ENCODE measurements around the gene QPCT. TPM values are rescaled to one million over a fixed set of nuclear protein-coding genes. Genes with fewer than 3 reads are reported as not detected.

The QPCT gene
- polyA plus RNA-seq, 1 of the 3 experiments (the other 2 are of a cell fraction) = 0.12 TPM

DNA sequence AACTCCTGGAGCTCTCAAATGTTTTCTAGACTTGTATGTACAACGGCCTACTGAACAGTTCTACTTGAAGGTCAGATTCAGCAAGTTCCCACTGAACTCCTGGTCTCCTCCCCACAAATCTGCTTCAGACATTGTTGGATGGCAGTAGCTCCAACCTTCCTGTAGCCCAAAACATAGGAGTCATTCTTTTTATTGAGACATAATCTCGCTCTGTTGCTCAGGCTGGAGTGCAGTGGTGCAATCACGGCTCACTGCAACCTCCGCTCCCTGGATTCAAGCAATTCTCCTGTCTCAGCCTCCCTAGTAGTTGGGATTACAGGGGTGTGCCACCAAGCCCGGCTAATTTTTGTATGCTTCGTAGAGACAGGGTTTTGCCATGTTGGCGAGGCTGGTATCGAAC lies 47.3 kb downstream of the QPCT start:
- no peak for DNase-seq
- H3K9me3 ChIP-seq = no peaks in the 10 kb centered on the region
- H3K9ac ChIP-seq = no peak overlapping the region
- H4K20me1 ChIP-seq (ENCODE audit: insufficient read depth) = no peaks in the 10 kb centered on the region
- no peak overlapping the region for H3K4me3 ChIP-seq (ENCODE audit: low read depth in 2 of 2, low read length in 1 of 2)
- H3K4me1 ChIP-seq (ENCODE audit: control insufficient read depth in 1 of 2, insufficient read depth in 2 of 2, low read depth in 1 of 2, low read length in 1 of 2) = peaks cover 11 to 32% of the 10 kb centered on the region in 2 experiments
- H3F3A ChIP-seq (replicated peaks; ENCODE audit: insufficient read depth) = peaks cover 17% of the 10 kb centered on the region
- CTCF ChIA-PET = interaction anchor here (0.9 to 3.3 kb wide), 6 partner anchors 13 to 499 kb away, joined by 3 to 25 read pairs (median 5); no protein-coding TSS in a partner anchor
- no peak overlapping the region for H2AFZ ChIP-seq (ENCODE audit: low read depth)
- H3K36me3 ChIP-seq (replicated peaks in 1 of 2; ENCODE audit: control insufficient read depth in 1 of 2, insufficient read depth in 2 of 2, low read length in 1 of 2) = no peaks in the 10 kb centered on the region
- 98% methylated on average over 8 of the region's 8 CpGs for WGBS (ENCODE audit: low lambda C conversion rate)
- no peak overlapping the region for H3K4me2 ChIP-seq
- no peaks in the 10 kb centered on the region for H3K79me2 ChIP-seq (ENCODE audit: insufficient read depth)
- POLR2A ChIA-PET = no interaction called here
- no peak overlapping the region for H3K27ac ChIP-seq (ENCODE audit: low read depth in 2 of 2, low read length in 1 of 2)
- no peak for TF ChIP-seq EP300 (IDR thresholded peaks at IDR 0.05; ENCODE audit: borderline replicate concordance in 1 of 2, low read depth in 1 of 2, low read length in 1 of 2)
- TF ChIP-seq GATA2 (CRISPR knock-in tag; IDR thresholded peaks at IDR 0.05) = no peak
- TF ChIP-seq JUND (IDR thresholded peaks at IDR 0.05) = no peak
- TF ChIP-seq, protein P1, sequence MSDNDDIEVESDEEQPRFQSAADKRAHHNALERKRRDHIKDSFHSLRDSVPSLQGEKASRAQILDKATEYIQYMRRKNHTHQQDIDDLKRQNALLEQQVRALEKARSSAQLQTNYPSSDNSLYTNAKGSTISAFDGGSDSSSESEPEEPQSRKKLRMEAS (IDR thresholded peaks at IDR 0.05; ENCODE audit: low read depth) = no peak
- no peaks in the 10 kb centered on the region for H3K9me2 ChIP-seq
- H3K27me3 ChIP-seq (ENCODE audit: insufficient read depth) = no peaks in the 10 kb centered on the region

DNA sequence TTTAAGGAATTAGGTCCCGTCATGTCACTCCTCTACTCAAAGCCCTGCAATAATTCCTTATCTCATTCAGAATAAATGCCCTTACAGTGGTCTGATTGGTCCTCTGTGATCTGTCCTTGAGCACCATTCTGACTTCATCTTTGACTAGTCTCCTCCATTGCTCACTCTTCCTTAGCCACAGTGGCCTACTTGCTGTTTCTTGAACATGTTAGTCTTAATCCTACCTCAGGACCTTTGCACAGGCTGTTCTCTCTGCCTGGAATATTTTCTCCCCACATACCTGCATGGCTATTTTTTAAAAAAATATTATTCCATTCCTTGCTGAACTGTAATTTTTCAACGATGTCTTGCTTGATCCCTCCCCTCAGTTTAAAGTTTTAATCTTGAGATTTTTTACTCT lies 48.0 kb downstream of the QPCT start:
- no peak for TF ChIP-seq SIN3A (IDR thresholded peaks at IDR 0.05; ENCODE audit: borderline replicate concordance, low read depth, low read length)
- no peak for TF ChIP-seq CHD2 (IDR thresholded peaks at IDR 0.05; ENCODE audit: low read length, partially characterized antibody)
- no peak for TF ChIP-seq RXRA (IDR thresholded peaks at IDR 0.05; ENCODE audit: borderline replicate concordance, low read depth)
- TF ChIP-seq, protein P2, sequence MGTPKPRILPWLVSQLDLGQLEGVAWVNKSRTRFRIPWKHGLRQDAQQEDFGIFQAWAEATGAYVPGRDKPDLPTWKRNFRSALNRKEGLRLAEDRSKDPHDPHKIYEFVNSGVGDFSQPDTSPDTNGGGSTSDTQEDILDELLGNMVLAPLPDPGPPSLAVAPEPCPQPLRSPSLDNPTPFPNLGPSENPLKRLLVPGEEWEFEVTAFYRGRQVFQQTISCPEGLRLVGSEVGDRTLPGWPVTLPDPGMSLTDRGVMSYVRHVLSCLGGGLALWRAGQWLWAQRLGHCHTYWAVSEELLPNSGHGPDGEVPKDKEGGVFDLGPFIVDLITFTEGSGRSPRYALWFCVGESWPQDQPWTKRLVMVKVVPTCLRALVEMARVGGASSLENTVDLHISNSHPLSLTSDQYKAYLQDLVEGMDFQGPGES (IDR thresholded peaks at IDR 0.05; ENCODE audit: low read depth, low read length) = no peak
- TF ChIP-seq, protein P3, sequence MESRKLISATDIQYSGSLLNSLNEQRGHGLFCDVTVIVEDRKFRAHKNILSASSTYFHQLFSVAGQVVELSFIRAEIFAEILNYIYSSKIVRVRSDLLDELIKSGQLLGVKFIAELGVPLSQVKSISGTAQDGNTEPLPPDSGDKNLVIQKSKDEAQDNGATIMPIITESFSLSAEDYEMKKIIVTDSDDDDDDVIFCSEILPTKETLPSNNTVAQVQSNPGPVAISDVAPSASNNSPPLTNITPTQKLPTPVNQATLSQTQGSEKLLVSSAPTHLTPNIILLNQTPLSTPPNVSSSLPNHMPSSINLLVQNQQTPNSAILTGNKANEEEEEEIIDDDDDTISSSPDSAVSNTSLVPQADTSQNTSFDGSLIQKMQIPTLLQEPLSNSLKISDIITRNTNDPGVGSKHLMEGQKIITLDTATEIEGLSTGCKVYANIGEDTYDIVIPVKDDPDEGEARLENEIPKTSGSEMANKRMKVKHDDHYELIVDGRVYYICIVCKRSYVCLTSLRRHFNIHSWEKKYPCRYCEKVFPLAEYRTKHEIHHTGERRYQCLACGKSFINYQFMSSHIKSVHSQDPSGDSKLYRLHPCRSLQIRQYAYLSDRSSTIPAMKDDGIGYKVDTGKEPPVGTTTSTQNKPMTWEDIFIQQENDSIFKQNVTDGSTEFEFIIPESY (IDR thresholded peaks at IDR 0.05; ENCODE audit: borderline replicate concordance, low read depth) = no peak
- TF ChIP-seq GABPA (IDR thresholded peaks at IDR 0.05; ENCODE audit: low read depth) = no peak
- Histone ChIP-seq H3K9ac (no peak overlapping the region), H3K4me1 (ENCODE audit: control insufficient read depth in 1 of 2, insufficient read depth in 2 of 2, low read depth in 1 of 2, low read length in 1 of 2) (peaks cover 7 to 28% of the 10 kb centered on the region in 2 experiments), H3K4me3 (ENCODE audit: low read depth in 2 of 2, low read length in 1 of 2) (no peak overlapping the region), H3K27me3 (ENCODE audit: insufficient read depth) (no peaks in the 10 kb centered on the region), H3K27ac (ENCODE audit: low read depth in 2 of 2, low read length in 1 of 2) (no peak overlapping the region), H3F3A (replicated peaks; ENCODE audit: insufficient read depth) (peaks cover 17% of the 10 kb centered on the region), H3K79me2 (ENCODE audit: insufficient read depth) (no peaks in the 10 kb centered on the region), H3K9me3 (no peaks in the 10 kb centered on the region), H2AFZ (ENCODE audit: low read depth) (no peak overlapping the region), H3K36me3 (replicated peaks in 1 of 2; ENCODE audit: control insufficient read depth in 1 of 2, insufficient read depth in 2 of 2, low read length in 1 of 2) (no peaks in the 10 kb centered on the region), H3K4me2 (no peak overlapping the region), H3K9me2 (no peaks in the 10 kb centered on the region), H4K20me1 (ENCODE audit: insufficient read depth) (no peaks in the 10 kb centered on the region)
- ChIA-PET CTCF (no interaction called here), POLR2A (no interaction called here)
- DNase-seq = no peak
- WGBS (ENCODE audit: low lambda C conversion rate) = 94% methylated on average over 2 of the region's 2 CpGs

All from SK-N-SH (cell line).